ENCODE data around the gene CDHR2.

GRCh38 chr5:176526462-176526861, 22.7 kb upstream of the CDHR2 start:
- TF ChIP-seq CTCF (IDR thresholded peaks at IDR 0.05) = no peak
- no peak for TF ChIP-seq ZFX (IDR thresholded peaks at IDR 0.05; ENCODE audit: borderline replicate concordance)
